Nephron progenitor cell (in vitro differentiated cells): ENCODE measurements around the gene APLNR.
A peak's percentile ranks its signal among the peaks of the same experiment; 100 is the strongest.

ENCODE experiments used
- DNase-seq: peaks from one replicate; pipeline ENCODE4 v3.0.0; 2021
- H3K27ac Mint-ChIP-seq: 2 replicates; pipeline ENCODE4 v1.8.0; 2021; ENCODE audit warnings: mild to moderate bottlenecking, moderate library complexity, mixed read lengths
- H3K27me3 Mint-ChIP-seq: 2 replicates; pipeline ENCODE4 v1.8.0; 2021; ENCODE audit warnings: mild to moderate bottlenecking, low read depth, mixed read lengths; ENCODE audit not compliant: poor library complexity
- H3K36me3 Mint-ChIP-seq: 2 replicates; pipeline ENCODE4 v1.8.0; 2021; ENCODE audit warnings: low read depth, mixed read lengths
- H3K4me1 Mint-ChIP-seq: 2 replicates; pipeline ENCODE4 v1.8.0; 2021; ENCODE audit warnings: mixed read lengths
- H3K4me3 Mint-ChIP-seq: 2 replicates; pipeline ENCODE4 v1.8.0; 2021; ENCODE audit warnings: mild to moderate bottlenecking, moderate library complexity, mixed read lengths
- H3K9me3 Mint-ChIP-seq: 2 replicates; pipeline ENCODE4 v1.8.0; 2021; ENCODE audit warnings: mild to moderate bottlenecking, moderate library complexity, mixed read lengths
- CTCF ChIP-seq: fragments of 200-600 bp; sonication (generic); IDR thresholded peaks from 2 replicates; pipeline ENCODE4 v1.5.0; 2021; ENCODE audit warnings: antibody characterized with exemption

APLNR gene

GRCh38 chr11:57217053-57217452 lies 20.0 kb downstream of the APLNR start:
- Mint-ChIP-seq H3K4me1 (peaks cover 27% of the 10 kb centered on the region), H3K9me3 (no peaks in the 10 kb centered on the region), H3K4me3 (no peak overlapping the region), H3K27ac (peak overlapping the region; percentile 68), H3K27me3 (no peaks in the 10 kb centered on the region), H3K36me3 (no peaks in the 10 kb centered on the region)
- DNase-seq: no peak
- TF ChIP-seq CTCF: no peak

- H3K27me3 Mint-ChIP-seq: no peaks in the 10 kb centered on the region
- peaks cover 29% of the 10 kb centered on the region for H3K4me1 Mint-ChIP-seq
- no peak overlapping the region for H3K4me3 Mint-ChIP-seq
- DNase-seq: no peak
- TF ChIP-seq CTCF: no peak
- H3K36me3 Mint-ChIP-seq: no peaks in the 10 kb centered on the region
- no peak overlapping the region for H3K27ac Mint-ChIP-seq
- H3K9me3 Mint-ChIP-seq: no peaks in the 10 kb centered on the region
Measured at GRCh38 chr11:57216463-57216862, 20.6 kb downstream of the APLNR start.

GRCh38 chr11:57214494-57214893 lies 22.6 kb downstream of the APLNR start:
- no peak for TF ChIP-seq CTCF
- Mint-ChIP-seq H3K4me3 (no peak overlapping the region), H3K36me3 (no peaks in the 10 kb centered on the region), H3K4me1 (peaks cover 39% of the 10 kb centered on the region), H3K27ac (no peak overlapping the region), H3K27me3 (peaks cover 3% of the 10 kb centered on the region), H3K9me3 (no peaks in the 10 kb centered on the region)
- no peak for DNase-seq

GRCh38 chr11:57214098-57214417 lies 23.0 kb downstream of the APLNR start:
- no peak overlapping the region for H3K27ac Mint-ChIP-seq
- no peaks in the 10 kb centered on the region for H3K9me3 Mint-ChIP-seq
- H3K36me3 Mint-ChIP-seq: no peaks in the 10 kb centered on the region
- H3K4me3 Mint-ChIP-seq: no peak overlapping the region
- H3K27me3 Mint-ChIP-seq: peaks cover 3% of the 10 kb centered on the region
- no peak for DNase-seq
- peaks cover 39% of the 10 kb centered on the region for H3K4me1 Mint-ChIP-seq
- no peak for TF ChIP-seq CTCF

- peaks cover 40% of the 10 kb centered on the region for H3K4me1 Mint-ChIP-seq
- no peaks in the 10 kb centered on the region for H3K9me3 Mint-ChIP-seq
- no peak for TF ChIP-seq CTCF
- no peak overlapping the region for H3K4me3 Mint-ChIP-seq
- no peaks in the 10 kb centered on the region for H3K36me3 Mint-ChIP-seq
- peaks cover 3% of the 10 kb centered on the region for H3K27me3 Mint-ChIP-seq
- no peak overlapping the region for H3K27ac Mint-ChIP-seq
- peak; percentile 70 for DNase-seq
Measured at GRCh38 chr11:57213342-57214097, 23.5 kb downstream of the APLNR start.

- peak; percentile 38 for DNase-seq
- Mint-ChIP-seq H3K27me3 (peaks cover 3% of the 10 kb centered on the region), H3K27ac (peak overlapping the region; percentile 77), H3K36me3 (no peaks in the 10 kb centered on the region), H3K4me3 (peak overlapping the region; percentile 53), H3K4me1 (peaks cover 43% of the 10 kb centered on the region), H3K9me3 (no peaks in the 10 kb centered on the region)
- no peak for TF ChIP-seq CTCF
Measured at GRCh38 chr11:57210781-57211180, 26.3 kb downstream of the APLNR start.
